ENCODE measurements around the gene NFKBIB.
"Not testable (repeated sequence)": the region's sequence is repeated elsewhere in the genome, so short reads cannot be mapped to it uniquely, and the experiment has no call there.

The NFKBIB gene

DNA sequence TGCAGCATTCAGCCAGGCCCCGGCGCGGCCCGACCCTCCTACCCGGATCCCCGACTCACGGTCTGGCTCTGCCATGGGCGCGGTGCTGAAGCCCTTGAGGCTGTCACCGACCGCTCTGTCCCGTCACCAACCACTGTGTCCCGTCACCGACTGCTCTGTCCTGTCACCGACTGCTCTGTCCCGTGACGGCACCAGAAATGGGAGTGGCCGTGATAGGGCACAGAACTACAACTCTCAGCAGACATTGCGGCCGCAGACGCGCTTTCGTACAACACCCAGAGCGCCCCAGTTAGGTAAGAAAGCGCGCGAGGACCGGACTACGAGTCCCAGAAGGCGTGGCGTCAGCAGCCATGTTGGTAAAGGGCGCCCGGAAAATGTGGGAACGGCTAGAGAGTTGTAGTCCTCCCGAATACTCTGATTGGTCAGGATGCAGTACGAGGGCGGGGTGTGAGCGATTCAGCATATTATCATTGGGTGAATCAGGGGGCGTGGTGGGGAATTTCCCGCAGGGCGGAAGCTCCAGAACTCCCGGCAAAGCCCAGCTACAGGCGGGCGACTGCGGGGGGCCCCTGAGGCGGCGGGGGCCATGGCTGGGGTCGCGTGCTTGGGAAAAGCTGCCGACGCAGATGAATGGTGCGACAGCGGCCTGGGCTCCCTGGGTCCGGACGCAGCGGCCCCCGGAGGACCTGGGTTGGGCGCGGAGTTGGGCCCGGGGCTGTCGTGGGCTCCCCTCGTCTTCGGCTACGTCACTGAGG, at the start of gene NFKBIB, which contains the start of gene SIRT2:
NFKBIB (plus strand) TSS at position 523 of the 755 bp plus-strand sequence; CDS start at position 587, 64 bp downstream.
SIRT2 (minus strand) TSS at position 172 of the 755 bp plus-strand sequence; CDS start at position 75, 97 bp downstream.
- peak; percentile 99 for DNase-seq

DNA sequence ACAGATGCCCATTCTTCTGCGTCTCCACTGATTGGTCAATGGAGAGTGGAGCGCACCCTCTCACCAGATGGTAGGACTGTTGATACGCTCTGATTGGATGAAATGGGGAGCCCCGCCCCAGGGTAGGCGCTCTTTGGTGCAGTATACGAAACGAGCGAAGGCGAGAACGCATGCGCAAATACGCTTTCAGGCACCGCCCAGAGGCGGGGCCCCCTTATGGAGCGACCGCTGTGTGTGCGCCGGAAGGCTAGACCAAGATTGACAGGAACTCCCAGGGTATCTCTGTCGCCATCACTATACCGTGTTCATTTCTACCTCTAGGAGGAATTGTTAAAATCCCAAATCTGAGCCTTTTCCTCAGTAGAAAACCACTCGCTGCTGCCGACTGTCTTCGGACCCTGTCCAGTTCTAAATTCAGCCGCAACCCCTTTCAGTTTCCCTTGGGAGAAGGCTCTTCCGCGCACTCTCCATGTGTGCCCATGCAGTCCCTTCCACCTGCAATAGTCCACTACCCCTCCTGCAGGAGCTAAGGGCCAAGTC, 49.3 kb upstream of the NFKBIB start:
- DNase-seq = no peak

DNA sequence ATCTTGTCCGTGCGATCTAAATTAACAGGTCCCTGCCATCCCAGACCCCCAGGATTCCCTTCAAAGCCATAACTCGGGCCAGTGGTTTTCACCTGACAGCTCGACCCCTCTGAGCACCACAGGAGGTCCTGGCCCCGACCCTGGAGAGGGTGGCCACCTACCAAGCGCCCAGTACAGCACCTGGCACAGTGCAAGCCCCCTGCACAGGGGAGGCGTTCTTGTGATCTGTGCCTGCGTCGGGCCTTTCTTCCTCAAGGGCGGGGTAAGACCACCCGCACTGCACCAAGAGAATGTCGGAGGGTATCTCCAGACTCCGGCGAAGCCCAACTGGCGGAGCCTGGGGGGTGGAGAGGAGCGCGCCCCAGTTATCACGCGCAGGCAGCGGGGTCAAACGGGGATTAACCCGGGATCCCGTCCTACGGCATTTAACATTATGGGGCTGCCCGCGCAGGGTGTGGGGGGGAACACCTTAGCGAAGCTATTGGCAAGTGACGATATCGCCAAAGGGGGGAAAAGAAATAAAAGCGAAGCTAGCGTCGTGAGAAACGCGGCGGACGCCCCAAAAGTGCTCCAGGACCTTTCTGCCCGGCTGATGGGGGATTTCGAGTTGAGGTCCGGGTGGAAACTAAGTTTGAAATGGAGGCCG, 48.7 kb upstream of the NFKBIB start:
- no peak for DNase-seq

DNA sequence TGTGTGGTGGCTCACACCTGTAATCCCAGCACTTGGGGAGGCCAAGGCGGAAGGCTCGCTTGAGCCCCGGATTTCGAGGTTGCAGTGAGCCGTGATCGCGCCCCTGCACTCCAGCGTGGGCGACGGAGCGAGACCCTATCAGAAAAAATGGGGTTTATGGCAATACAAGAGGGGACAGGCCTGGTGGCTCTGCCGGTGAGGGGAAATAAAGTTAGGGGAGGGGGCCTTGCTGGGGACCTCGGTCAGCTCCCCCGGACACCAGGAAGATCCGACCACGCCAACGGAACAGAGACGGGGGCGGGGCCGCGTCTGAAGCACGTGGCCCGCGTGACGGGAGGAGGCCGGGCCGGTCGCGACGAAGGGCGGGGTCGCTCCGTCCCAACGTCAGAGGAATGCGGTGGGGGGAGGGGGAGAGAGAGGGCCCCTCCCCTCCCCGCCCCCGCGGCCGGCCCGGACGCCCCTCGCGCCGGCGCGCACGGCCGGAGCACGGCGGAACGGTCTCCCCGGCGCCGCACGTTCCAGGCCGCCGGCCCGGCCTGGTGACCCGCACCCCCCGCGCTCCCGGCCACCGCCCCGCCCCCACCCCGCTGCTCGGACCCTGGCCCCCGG, 48.0 kb upstream of the NFKBIB start:
- DNase-seq = peak; percentile 89

DNA sequence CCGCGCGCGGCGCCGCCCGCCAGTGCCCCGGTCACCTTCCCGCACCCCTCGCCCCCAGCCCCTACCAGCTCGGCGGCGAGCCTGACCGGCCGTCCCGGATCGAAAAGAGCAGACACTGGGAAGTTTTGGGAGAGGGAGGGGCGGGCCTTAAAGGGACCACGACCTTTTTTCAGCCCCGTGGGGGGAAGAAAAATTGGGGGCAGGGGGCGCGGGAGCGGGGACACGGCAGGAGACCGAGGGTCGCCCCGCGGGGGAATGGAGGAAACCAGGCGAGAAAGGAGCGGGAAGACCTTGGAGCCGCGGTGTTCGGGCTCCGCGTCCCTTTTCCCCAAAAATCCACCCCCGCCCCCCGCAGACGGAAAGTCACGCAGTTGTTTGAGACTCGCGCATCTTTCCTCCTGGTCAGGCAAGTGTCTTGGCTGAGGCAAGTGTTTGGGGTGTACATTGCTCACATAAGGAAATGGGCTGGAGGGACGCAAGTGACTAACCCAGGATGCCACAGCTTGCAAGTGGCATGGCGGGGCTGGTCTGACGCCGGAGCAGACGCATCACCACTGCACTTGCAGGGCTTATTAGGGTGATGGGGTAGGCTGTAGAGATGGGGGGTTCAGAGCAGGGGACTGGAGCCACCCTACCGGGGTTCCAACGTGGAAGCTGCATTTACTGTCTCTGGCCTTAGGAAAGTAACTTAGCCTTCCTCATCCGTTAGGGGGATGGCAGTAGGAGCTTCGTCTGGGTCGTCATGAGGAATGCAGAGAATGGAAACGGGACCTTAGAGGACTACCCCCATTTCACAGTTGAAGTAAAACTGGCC, 47.3 kb upstream of the NFKBIB start:
- DNase-seq = no peak

DNA sequence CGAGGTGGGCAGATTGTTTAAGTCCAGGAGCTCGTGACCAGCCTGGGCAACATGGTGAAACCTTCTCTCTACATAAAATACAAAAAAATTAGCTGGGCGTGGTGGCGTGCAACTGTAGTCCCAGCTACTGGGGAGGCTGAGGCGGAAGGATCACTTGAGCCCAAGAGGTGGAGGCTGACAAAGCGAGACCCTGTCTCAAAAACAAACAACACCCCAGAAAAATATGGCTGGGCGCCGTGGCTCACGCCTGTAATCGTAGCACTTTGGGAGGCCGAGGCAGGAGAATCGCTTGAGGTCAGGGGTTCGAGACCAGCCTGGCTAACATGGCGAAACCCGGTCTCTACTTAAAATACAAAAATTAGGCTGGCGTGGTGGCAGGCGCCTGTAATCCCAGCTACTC, 46.6 kb upstream of the NFKBIB start:
- DNase-seq = no peak

DNA sequence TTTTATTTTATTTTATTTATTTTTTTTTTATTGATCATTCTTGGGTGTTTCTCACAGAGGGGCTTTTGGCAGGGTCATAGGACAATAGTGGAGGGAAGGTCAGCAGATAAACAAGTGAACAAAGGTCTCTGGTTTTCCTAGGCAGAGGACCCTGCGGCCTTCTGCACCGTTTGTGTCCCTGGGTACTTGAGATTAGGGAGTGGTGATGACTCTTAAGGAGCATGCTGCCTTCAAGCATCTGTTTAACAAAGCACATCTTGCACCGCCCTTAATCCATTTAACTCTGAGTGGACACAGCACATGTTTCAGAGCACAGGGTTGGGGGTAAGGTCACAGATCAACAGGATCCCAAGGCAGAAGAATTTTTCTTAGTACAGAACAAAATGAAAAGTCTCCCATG, 44.8 kb upstream of the NFKBIB start:
- not testable (repeated sequence) for DNase-seq

GRCh38 chr19:38855751-38856150, 44.0 kb upstream of the NFKBIB start:
- DNase-seq = not testable (repeated sequence)

- DNase-seq = no peak
Measured at GRCh38 chr19:38856813-38857212, 43.0 kb upstream of the NFKBIB start.

DNA sequence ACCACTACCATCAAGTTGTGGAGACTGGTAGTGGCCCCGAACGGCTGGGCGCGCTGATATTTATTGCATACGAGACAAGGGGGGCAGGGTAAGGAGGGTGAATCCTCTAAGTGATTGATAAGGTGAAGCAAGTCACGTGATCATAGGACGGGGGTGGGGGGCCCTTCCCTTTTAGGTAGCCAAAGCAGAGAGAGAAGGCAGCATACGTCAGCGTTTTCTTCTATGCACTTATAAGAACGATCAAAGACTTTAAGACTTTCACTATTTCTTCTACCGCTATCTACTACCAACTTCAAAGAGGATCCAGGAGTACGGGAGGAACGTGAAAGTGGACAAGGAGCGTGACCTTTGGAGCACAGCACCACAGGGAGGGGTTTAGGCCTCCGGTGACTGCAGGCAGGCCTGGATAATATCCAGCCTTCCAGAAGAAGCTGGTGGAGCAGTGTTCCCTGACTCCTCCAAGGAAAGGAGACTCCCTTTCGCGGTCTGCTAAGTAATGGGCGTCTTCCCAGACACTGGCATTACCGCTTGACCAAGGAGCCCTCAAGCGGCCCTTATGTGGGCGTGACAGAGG, 40.1 kb upstream of the NFKBIB start:
- DNase-seq = not testable (repeated sequence)

GRCh38 chr19:38861368-38861767, 38.4 kb upstream of the NFKBIB start:
- DNase-seq = no peak

GRCh38 chr19:38862321-38863059, 37.3 kb upstream of the NFKBIB start:
- DNase-seq = no peak

DNA sequence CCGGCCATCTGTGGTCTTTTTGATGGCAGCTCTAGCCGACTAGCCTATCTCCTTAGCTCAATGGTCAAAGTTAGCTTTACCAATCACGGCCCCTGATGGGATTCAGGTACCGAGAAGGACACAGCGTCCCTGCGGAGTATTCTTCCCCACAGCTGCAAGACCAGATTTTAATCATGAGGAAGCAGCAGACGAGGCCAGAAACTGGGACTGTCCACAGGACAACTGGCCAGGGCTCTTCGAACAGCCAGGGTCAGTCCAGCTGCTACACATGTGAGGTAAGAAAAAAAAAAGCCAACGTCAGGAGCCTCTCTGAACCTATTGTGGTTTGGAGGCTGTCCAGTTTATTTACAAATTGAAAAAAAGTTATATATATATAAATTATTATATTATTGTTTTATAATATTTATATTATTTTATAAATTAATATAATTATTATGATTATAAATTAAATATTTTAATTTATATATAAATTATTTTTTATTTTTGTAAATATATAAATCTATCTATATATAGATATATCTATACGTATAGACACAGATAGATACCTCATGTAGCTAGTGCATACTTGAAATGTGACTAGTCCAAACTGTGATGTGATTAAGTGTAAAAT, 32.5 kb upstream of the NFKBIB start:
- no peak for DNase-seq

DNA sequence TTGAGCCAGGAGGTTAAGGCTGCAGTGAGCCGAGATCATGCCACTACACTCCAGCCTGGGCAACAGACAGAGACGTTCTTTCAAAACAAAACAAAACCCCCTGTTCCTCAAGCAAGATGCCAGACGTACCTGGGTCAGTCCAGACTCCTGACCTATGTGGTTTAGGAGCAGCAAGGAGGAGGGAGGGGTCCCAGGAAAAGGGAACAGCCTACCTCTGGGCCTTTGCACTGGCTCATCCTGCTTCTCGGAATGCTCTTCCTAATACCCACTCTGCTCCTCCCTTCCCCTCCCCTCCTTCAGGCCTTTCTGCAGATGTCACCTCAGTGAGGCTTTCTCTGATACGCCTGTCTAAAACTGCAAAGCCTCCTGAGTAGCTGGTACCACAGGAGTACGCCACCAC, 31.2 kb upstream of the NFKBIB start:
- no peak for DNase-seq

DNA sequence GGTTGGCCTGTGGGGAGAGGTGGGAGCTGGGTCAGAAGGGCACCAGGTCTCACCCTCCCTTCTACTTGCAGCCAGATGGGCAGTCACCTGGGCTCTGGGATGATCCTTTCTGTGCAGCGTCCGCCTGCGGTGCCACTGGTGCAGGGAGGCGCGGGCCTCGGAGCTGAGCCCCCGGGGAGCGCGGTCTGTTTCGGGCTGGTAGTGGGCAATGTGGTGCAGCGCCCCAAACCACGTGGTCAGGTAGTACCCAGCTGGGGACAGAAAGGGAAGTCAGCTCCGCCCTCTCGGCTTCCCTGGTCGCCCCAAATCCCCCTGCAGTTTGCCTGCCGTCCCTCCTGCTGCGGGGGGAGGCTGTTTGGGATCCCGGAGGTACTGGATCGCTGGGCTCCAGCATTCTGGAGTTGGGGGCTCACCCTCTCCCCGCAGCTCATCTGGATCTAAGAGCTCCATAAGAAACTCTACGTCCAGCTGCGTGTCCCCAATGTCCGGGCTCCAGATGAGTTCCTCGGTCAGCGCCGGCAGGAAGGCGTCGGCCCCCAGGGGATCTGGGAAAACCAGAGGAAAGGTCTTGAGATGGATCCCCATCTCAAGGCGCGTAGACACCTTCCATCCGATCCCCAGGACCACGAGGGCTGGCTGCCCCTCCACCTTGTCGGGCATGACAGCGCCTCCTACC, 30.5 kb upstream of the NFKBIB start:
- no peak for DNase-seq

GRCh38 chr19:38869836-38870607, 29.7 kb upstream of the NFKBIB start:
- DNase-seq = no peak

DNA sequence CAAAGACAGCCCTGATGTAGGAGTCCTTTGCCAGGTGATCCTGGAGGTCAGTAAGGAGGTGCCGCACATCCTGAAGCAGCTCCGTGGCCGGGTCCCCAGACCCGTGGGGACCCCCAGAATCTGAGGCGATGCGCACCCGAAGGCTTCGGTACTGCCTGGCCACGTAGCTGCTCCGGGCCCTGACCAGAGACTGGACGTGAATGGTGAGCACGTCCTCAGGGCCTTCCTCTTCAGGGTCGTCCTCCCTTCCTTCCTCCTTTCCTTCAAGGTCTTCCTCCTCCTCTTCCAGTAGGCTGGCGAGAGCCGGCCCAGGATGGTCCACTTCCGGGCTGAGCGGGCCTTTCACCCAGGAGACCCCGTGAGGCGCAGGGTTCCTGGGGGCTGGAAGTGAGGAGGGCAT, 29.2 kb upstream of the NFKBIB start:
- DNase-seq = no peak

- not testable (repeated sequence) for DNase-seq
Measured at GRCh38 chr19:38873400-38873799, 26.4 kb upstream of the NFKBIB start.

GRCh38 chr19:38875656-38876395, 23.9 kb upstream of the NFKBIB start:
- DNase-seq = no peak

Measured in GDM1 (cell line).